Suprapubic skin (tissue), 4 donors: ENCODE measurements around the gene DTNA.

Experiments
- CTCF ChIP-seq, 2 donors: fragments of 200-600 bp in 1 of 2; fragments of 450-650 bp in 1 of 2; sonication (generic) in 1 of 2; IDR thresholded peaks; one replicate each; pipeline ENCODE4 v1.5.1; 2016 to 2019; ENCODE audit warnings: antibody characterized with exemption in 2 of 2, mild to moderate bottlenecking in 1 of 2, moderate library complexity in 1 of 2
- POLR2A ChIP-seq, 2 donors: fragments of 450-650 bp; IDR thresholded peaks; one replicate each; pipeline ENCODE4 v1.6.1; 2017; ENCODE audit warnings: antibody characterized with exemption in 2 of 2, mild to moderate bottlenecking in 2 of 2, moderate library complexity in 2 of 2
- POLR2AphosphoS5 ChIP-seq, 3 donors: sonication (generic); formaldehyde crosslinking; IDR thresholded peaks; one replicate each; pipeline ENCODE4 v1.6.1; 2017; ENCODE audit warnings: antibody characterized with exemption in 3 of 3

GRCh38 chr18:34886177-34886576 lies 176.1 kb downstream of the DTNA start:
- TF ChIP-seq POLR2A (IDR thresholded peaks at IDR 0.05) (no peak), CTCF (IDR thresholded peaks at IDR 0.05) (no peak), POLR2AphosphoS5 (IDR thresholded peaks at IDR 0.05) (no peak)
